PC-9 (cell line): ENCODE data around the gene MACROH2A1. TPM values are rescaled to one million over a fixed set of nuclear protein-coding genes. Genes with fewer than 3 reads are reported as not detected.

Source experiments
- BruUV-seq: library from RNA; stranded (reverse); fragments of 400-500 nt; replicated peaks from 2 replicates; lab custom pipeline; 2021; lab: Mats Ljungman, UMichigan
- CTCF ChIA-PET: fragments of 300-600 bp; sonication (Branson Sonifier 250); formaldehyde crosslinking; loops from one replicate; lab custom pipeline; 2022; ENCODE audit warnings: antibody characterized with exemption; lab: Charles Lee
- POLR2A ChIA-PET: fragments of 300-600 bp; sonication (Branson Sonifier 250); formaldehyde crosslinking; loops from one replicate; lab custom pipeline; 2022; ENCODE audit warnings: antibody characterized with exemption; ENCODE audit not compliant: unreplicated experiment; lab: Charles Lee
- DNase-seq, 2 experiments: peaks; one replicate each; pipeline versions ENCODE4 v3.0.0 to v3.0.0-alpha.2; 2015 to 2022; ENCODE audit warnings: mixed read lengths in 1 of 2
- H2AFZ ChIP-seq: fragments of 200-600 bp; sonication (generic); 2 replicates; pipeline ENCODE4 v1.8.1; 2017; ENCODE audit warnings: antibody characterized with exemption
- H3F3A ChIP-seq: fragments of 200-600 bp; sonication (generic); 2 replicates; pipeline ENCODE4 v1.8.1; 2017; ENCODE audit warnings: antibody characterized with exemption, mild to moderate bottlenecking, low read depth; ENCODE audit not compliant: insufficient read depth
- H3K27ac ChIP-seq: fragments of 200-600 bp; sonication (generic); 2 replicates; pipeline ENCODE4 v1.6.1; 2016; ENCODE audit warnings: mixed run types
- H3K27me3 ChIP-seq: fragments of 200-600 bp; sonication (generic); 2 replicates; pipeline ENCODE4 v1.6.1; 2016; ENCODE audit warnings: low read depth, mixed run types; ENCODE audit not compliant: insufficient read depth
- H3K36me3 ChIP-seq: fragments of 200-600 bp; sonication (generic); 2 replicates; pipeline ENCODE4 v1.6.1; 2016; ENCODE audit warnings: low read depth, mixed run types
- H3K4me1 ChIP-seq: fragments of 200-600 bp; sonication (generic); replicated peaks from 2 replicates; pipeline ENCODE4 v1.6.1; 2016; ENCODE audit warnings: mixed run types; ENCODE audit not compliant: insufficient read depth
- H3K4me2 ChIP-seq: fragments of 200-600 bp; sonication (generic); 2 replicates; pipeline ENCODE4 v1.6.1; 2017; ENCODE audit warnings: mixed run types
- H3K4me3 ChIP-seq: fragments of 200-600 bp; sonication (generic); 2 replicates; pipeline ENCODE4 v1.6.1; 2016; ENCODE audit warnings: mixed run types
- H3K79me2 ChIP-seq: fragments of 200-600 bp; sonication (generic); 2 replicates; pipeline ENCODE4 v1.6.1; 2017; ENCODE audit warnings: low read depth, mixed run types
- H3K9me2 ChIP-seq: fragments of 200-600 bp; sonication (generic); 2 replicates; pipeline ENCODE4 v1.8.1; 2017; ENCODE audit warnings: mild to moderate bottlenecking; ENCODE audit not compliant: insufficient read depth
- H3K9me3 ChIP-seq: fragments of 200-600 bp; sonication (generic); 2 replicates; pipeline ENCODE4 v1.8.1; 2016; ENCODE audit warnings: low read depth; ENCODE audit not compliant: insufficient read depth
- H4K20me1 ChIP-seq: fragments of 200-600 bp; sonication (generic); 2 replicates; pipeline ENCODE4 v1.8.1; 2017; ENCODE audit not compliant: insufficient read depth
- EZH2 ChIP-seq: fragments of 200-600 bp; sonication (generic); IDR thresholded peaks from 2 replicates; pipeline ENCODE4 v1.8.0; 2017; ENCODE audit warnings: antibody characterized with exemption, low read depth
- intact Hi-C: fragments of 100-400 bp; cut with micrococcal nuclease; formaldehyde crosslinking; loops from one replicate; pipeline ENCODE4 v1.10.0; 2022; ENCODE audit not compliant: unreplicated experiment
- total RNA-seq: library from RNA; stranded (reverse); gene quantifications from 2 replicates; pipeline ENCODE4 v1.2.3, GENCODE V29; 2021
- TF ChIP-seq, protein P1 (sequence below): fragments of 200-600 bp; sonication (generic); conservative IDR thresholded peaks from 2 replicates; pipeline ENCODE4 v1.6.1; 2017; ENCODE audit warnings: mixed run types, antibody characterized with exemption, mild to moderate bottlenecking, moderate library complexity

The MACROH2A1 gene
- total RNA-seq, 1 experiment from 2014 or later, result 223 TPM

DNA sequence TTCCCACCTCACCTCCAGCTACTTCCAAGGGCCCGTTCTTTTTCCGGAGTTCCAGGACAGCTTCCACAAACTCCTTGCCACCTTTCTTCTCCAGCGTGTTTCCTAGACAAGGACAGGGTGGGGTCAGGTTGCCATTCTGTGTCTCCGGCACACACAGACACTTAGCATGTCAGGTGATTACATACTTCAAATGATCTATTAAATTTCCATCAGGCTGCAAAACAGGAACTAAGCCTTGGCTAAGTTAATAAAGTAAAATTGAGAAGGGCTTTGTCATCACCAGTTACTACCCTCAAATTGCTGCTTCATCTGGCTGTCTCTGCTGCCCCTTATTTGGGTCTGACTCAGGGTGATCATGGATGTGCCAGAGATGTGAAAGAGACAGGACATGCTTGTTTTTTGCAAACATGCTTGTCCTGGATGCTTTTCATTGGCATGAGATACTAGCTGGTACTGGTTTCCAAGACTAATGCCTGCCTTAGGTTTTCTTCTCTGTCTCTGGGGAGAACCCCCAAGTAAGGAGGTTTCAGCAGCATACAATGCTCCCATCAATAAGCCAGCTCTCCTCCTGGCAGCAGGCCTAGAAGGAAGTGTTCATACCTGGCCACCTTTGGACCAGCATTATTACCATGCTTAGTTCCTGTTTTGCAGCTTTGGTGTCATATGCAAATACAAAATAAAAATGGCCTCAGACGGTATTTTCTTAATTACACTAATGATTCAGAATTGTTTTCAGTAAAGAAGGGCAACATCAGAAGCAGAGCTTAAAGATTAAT, 52.9 kb downstream of the MACROH2A1 start:
- H3K9me2 ChIP-seq, result no peaks in the 10 kb centered on the region
- no peak overlapping the region for H3K4me2 ChIP-seq
- no peaks in the 10 kb centered on the region for H3K27me3 ChIP-seq
- intact Hi-C loops, result no loop called here
- H3K27ac ChIP-seq, result no peak overlapping the region
- peaks cover under 1% of the 10 kb centered on the region; the same call in 1 of the 2 replicates for H3F3A ChIP-seq
- ChIA-PET CTCF (no interaction called here), POLR2A (no interaction called here)
- no peaks in the 10 kb centered on the region for H3K9me3 ChIP-seq
- H2AFZ ChIP-seq, result no peak overlapping the region
- TF ChIP-seq, protein P1, sequence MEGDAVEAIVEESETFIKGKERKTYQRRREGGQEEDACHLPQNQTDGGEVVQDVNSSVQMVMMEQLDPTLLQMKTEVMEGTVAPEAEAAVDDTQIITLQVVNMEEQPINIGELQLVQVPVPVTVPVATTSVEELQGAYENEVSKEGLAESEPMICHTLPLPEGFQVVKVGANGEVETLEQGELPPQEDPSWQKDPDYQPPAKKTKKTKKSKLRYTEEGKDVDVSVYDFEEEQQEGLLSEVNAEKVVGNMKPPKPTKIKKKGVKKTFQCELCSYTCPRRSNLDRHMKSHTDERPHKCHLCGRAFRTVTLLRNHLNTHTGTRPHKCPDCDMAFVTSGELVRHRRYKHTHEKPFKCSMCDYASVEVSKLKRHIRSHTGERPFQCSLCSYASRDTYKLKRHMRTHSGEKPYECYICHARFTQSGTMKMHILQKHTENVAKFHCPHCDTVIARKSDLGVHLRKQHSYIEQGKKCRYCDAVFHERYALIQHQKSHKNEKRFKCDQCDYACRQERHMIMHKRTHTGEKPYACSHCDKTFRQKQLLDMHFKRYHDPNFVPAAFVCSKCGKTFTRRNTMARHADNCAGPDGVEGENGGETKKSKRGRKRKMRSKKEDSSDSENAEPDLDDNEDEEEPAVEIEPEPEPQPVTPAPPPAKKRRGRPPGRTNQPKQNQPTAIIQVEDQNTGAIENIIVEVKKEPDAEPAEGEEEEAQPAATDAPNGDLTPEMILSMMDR, result no peak
- TF ChIP-seq EZH2, result no peak
- no peaks in the 10 kb centered on the region for H3K79me2 ChIP-seq
- H3K36me3 ChIP-seq, result peaks cover 9% of the 10 kb centered on the region; the same call in 1 of the 2 replicates
- H3K4me1 ChIP-seq, result no peaks in the 10 kb centered on the region
- no TSS peak for BruUV-seq
- no peak overlapping the region for H3K4me3 ChIP-seq
- DNase-seq, result no peak
- H4K20me1 ChIP-seq, result peaks cover 19% of the 10 kb centered on the region

DNA sequence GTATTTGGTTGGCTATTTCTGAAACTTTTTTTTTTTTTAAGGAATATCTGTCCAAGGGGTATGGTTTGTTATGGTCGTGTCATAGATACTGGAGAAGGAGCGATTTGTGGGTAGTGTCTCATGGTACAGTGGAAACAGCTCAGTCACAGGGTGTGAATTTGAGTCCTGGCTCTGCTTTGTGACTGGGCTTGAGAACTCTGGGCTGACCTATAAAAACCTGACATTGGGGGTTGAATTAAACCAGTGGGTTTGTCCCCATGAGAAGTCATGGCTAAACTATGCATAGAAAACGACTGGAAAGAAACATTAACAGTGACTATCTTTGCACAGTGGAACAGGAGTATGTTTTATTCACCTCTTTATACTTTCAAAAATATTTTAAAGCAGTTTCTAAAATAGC, 54.7 kb downstream of the MACROH2A1 start:
- no peaks in the 10 kb centered on the region for H3K4me1 ChIP-seq
- no peak overlapping the region for H3K4me2 ChIP-seq
- no peaks in the 10 kb centered on the region; the same call in 1 of the 2 replicates for H3K36me3 ChIP-seq

GRCh38 chr5:135343413-135343812, 55.6 kb downstream of the MACROH2A1 start:
- no peaks in the 10 kb centered on the region; the same call in 1 of the 2 replicates for H3K36me3 ChIP-seq
- no peak for DNase-seq
- no peak overlapping the region for H3K4me2 ChIP-seq
- peaks cover 22% of the 10 kb centered on the region for H4K20me1 ChIP-seq
- CTCF ChIA-PET, result no interaction called here
- H3K4me1 ChIP-seq, result no peaks in the 10 kb centered on the region
- TF ChIP-seq EZH2, result no peak
- TF ChIP-seq, protein P1, result no peak
- H2AFZ ChIP-seq, result no peak overlapping the region
- no peaks in the 10 kb centered on the region for H3K27me3 ChIP-seq
- H3K4me3 ChIP-seq, result no peak overlapping the region
- H3K9me3 ChIP-seq, result no peaks in the 10 kb centered on the region
- POLR2A ChIA-PET, result no interaction called here
- H3K79me2 ChIP-seq, result no peaks in the 10 kb centered on the region
- no peak overlapping the region for H3K27ac ChIP-seq
- intact Hi-C loops, result no loop called here
- H3F3A ChIP-seq, result peaks cover 3% of the 10 kb centered on the region; the same call in 1 of the 2 replicates
- H3K9me2 ChIP-seq, result no peaks in the 10 kb centered on the region
- no TSS peak for BruUV-seq

More for the DNA sequence above, 54.7 kb downstream of the MACROH2A1 start:
- peaks cover 3% of the 10 kb centered on the region; the same call in 1 of the 2 replicates for H3F3A ChIP-seq
- no peak overlapping the region for H2AFZ ChIP-seq
- peaks cover 22% of the 10 kb centered on the region for H4K20me1 ChIP-seq
- ChIA-PET CTCF (no interaction called here), POLR2A (no interaction called here)
- intact Hi-C loops, result no loop called here
- DNase-seq, result no peak
- no TSS peak for BruUV-seq
- no peaks in the 10 kb centered on the region for H3K9me2 ChIP-seq
- H3K27ac ChIP-seq, result no peak overlapping the region
- H3K27me3 ChIP-seq, result no peaks in the 10 kb centered on the region
- H3K79me2 ChIP-seq, result no peaks in the 10 kb centered on the region
- no peaks in the 10 kb centered on the region for H3K9me3 ChIP-seq
- no peak for TF ChIP-seq EZH2
- TF ChIP-seq, protein P1, result no peak
- H3K4me3 ChIP-seq, result no peak overlapping the region
